ENCODE data around the gene CAMK1D.

The CAMK1D gene

DNA sequence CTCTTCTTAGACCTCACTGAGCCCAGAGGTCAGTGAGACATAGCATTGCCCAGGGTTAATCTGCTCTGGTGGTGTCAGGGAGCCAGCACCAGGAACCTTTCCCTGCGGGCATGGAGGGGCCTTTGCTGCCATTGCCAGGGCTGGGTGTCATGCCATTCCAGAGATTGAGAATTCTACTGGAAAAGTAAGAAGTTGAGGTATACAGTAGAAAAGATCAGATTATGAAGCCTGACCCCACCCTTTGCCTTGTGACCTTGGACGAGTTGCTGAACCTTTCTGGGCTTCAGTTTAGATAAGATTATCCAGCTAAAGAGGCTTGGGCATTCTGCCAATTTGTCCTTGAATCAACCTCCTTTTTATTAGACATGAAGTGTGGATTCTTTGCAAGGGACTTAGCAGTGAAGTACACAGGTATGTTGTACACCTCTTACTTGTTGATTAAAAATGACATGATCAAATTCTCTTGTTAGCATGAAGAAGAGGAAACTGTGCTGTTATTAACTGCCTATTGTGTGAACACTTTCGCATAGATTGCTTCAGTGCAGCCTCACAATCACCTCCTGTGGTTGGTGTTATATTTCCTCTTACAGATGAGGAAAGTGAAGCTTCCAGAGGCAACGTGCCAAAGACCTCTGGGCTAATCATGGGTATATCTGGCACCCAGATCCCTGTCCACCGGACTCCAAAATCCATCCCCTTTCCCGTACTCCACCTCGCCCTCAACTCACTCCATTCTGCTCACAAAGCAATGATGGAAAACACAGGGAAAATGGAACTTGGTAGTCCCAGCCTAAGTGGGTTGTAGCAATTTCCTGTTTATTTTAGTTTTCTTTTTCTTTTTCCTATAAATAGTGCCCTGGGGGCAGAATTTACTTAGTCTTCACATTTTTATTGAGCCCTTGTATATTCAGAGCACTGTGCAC lies 151.3 kb downstream of the CAMK1D start:
- no peak for DNase-seq

DNA sequence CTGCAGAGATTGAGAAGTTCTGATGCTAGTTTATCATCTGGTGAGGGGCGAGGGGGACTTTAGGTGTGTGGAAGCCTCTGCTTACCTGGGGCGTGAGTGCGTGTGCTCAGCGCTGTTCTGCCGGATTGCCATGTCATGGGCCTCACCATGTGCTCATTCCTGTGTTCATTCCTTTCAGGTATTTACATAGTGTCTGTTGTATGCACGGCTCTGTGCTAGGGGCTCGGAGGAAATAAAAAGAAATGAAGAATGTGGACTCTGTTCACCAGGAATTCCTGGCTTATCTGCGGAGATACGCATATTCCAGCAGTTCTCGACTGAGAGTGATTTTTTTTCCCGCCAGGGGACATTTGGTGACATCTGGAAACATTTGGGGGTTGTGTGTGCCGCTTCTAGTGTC lies 152.0 kb downstream of the CAMK1D start:
- DNase-seq = no peak

DNA sequence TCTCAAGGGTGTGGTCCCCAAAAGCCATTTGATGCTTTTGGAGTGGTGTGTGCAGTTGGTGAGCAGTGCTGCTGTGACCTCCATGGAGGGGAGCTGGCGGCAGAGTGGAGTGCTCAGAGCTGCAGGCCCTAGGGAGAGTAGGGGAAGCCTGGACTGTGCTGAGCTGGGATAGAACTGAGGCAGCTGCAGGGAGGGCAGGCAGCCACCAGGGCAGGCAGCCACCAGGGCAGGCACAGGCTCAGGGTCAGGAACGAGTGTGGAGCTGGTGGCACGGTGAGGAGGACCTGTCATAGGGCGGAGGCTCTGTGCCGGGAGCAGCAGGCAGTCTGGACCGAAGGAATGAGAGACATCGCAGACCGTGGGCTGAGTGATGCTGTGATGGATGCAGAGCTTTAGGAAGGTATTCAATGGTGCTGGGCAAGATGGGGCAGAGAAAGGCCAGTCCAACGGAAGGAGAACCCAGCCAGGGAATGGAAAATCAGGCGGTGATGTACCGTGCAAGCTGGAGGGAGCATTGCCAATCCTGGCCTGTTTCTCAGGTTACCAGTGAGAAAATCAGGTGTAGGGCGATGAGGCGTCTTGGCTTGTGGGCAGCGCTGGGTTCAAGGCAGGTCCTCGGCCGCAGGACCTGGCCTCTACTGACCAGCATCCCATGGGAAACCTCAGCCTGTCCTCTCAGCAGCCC lies 152.6 kb downstream of the CAMK1D start:
- no peak for DNase-seq

DNA sequence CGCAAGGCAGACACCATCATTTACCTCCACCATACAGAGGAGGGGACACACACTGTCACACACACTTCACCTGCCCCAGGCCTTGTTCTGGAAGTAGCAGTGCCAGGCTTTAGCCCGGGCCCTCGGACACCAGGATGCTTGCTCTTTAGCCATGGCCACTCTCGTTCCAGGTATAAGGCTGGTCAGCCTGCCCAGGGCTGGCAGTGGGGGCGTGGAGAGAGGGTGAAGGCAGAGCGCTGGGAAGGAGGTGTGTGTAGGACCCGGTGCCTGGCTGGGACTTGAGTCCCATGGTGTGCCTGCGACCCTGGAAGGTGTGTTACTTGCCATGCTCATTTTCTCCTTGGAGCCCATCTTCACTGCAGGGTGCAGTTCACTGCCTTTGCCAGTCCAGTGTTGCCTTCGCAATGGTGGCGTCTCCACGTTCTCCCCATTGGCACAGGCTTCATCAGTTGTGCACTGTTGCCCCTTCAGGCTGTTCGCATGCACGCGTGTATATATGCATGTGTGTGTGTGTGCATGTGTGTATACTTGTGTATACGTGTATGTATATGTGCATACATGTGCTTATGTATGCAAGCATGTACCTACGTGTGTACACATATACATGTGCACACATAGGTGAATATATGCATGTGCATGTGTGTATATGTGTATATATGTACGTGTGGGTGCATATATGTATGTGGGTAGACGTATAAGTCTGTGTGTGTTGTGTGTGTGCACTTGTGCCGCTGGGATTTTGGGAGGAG lies 153.4 kb downstream of the CAMK1D start:
- no peak for DNase-seq

DNA sequence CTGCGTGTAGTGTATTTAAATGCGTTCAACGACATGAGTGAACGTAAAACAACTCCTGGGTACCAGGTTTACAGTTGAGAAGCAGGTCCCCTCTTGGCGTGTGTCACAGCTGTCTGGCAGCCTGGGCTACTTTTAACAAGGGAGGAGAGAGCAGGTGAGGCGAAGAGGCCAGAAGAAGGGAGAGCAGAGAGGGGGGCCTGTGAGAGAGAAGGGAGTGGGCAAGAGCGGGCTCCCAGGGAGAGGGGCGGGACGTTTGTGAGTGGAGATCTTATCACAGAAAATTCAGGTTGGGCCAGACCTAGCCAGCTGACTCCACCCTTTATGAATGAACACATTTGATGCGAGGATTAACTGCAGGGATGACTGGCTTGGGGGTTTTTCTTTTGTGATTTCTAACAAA lies 154.0 kb downstream of the CAMK1D start:
- DNase-seq = no peak

DNA sequence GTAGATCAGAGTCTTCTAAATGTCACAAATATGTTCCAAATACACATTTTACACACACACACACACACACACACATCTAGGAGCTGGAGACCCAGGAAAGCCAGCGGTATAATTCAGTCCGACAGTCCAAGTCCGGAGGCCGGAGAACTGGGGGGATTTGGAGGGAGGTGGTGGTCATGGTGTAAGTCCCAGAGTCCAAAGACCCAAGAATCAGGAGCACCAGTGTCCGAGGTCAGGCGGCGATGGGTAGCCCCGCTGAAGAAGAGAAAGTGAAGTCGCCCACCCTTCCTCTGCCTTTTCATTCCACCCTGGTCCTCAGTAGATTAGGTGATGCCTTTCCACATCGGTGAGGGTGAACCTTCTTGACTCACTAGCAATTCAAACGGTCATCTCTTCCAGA lies 154.8 kb downstream of the CAMK1D start:
- DNase-seq = no peak

DNA sequence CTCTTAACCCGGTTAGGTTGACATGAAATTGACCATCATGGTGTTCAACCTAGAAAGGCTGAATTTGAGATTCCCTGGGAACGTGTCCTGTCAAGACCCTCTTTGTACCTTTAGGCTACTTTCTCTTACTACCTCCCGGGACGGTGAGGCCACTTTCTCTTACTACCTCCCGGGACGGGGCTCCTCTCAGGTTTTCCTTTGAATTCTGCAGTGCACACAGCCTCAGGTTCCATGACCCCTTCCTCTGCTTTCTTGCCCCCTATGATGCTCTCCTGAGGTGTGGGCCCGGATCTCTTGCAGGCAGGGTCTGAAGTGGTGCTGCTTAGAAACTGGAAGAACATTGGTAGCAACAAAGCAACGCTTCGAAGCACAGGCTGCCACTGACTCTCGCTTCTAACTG lies 155.3 kb downstream of the CAMK1D start:
- DNase-seq = no peak

DNA sequence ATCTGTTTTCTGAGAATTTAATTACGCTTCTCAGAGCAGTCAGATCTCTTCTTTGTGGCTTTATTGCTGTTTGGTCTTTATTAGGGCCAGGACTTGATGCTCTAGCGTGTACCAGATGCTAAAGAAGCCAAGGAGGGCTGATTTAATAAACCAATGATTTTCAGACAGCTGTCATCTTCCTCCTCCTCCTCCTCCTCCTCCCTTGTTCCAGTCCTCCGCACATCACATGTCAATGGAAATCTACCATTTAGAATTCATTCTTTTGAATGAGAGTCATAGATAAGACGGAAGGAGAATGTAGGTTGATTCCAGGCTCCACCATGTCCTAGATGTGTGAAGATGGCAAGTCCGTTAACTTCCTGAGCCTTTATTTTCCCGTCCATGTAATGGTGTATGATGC lies 156.3 kb downstream of the CAMK1D start:
- DNase-seq = no peak

DNA sequence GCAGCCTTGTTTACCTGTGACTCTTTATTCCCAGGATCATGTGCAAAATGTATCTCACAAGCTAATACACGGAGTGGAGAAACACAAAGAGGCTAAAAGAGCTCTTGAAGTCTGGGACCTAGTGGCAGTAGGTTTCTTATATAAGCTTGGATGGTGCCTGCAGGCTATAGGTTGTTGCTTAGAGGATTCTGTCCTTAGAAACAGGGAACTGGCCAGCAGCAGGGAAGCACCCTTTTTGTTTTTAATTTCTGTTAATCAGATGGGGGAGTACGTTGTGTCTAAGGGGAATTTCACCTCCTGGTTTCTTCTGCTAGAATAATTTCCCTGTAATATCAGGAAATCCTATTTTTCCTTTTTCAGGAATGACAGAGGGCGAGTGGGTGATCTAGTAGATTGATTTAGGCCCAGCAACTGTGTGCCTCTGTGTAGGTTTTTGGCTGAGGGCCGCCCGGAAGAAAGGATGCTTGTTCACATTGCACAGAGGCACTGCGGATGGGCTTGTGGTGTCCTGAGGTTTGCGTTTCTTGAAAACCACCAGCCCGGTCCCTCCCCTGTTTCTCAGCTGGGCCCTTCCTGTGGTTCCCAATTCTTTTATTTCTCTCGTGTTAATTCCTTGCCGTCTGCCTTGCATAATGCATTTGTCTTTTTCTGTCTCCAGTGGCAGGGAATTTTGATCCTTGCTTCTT lies 158.0 kb downstream of the CAMK1D start:
- DNase-seq = no peak

DNA sequence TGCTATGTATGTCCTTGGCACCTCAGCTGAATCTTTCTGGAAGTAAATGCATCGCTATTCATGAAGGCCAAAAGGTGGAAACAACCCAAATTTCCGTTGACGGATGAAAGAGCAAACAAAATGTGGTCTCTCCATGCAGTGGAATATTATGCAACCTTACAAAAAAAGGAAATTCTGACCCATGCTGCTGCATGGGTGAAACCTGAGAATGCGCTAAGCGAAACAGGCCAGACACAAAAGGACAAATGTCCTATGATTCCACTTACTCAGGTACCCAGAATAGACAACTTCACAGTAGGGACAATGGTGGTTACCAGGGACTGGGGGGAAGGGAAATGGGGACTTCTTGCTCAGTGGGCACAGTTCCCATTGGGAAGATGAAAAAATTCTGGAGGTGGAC lies 158.8 kb downstream of the CAMK1D start:
- no peak for DNase-seq

DNA sequence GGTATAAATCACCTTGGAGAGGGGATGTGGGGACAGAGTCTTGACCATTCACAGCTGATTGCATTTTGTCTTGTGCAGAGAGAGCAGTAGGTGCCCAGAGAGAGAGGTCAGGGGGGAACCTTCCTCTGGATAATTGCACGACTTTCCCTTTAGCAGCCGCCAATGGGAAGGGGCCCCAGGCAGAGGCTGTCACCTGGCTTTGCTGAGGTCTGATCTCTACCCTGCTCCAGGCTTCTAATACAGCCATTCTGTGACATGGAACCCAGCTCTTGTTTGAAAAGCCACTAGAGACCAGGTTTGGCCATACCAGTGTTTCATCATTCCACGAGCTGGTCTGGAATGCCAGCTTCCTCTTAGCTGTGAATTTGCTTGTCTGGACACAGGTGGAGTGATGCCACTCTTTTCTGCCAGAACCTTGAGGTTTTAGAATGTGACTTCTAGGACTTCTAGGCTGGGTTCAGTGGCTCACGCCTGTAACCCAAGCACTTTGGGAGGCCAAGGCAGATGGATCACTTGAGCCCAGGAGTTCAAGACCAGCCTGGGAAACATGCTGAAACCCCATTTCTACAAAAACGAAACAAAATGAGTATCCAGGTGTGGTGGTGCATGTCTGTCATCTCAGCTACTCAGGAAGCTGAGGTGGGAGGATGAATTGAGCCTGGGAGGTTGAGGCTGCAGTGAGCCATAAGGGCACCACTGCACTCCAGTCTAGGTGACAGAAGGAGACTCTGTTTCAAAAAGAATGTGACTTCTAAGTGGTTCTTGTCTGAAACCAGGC lies 159.9 kb downstream of the CAMK1D start:
- DNase-seq = no peak

DNA sequence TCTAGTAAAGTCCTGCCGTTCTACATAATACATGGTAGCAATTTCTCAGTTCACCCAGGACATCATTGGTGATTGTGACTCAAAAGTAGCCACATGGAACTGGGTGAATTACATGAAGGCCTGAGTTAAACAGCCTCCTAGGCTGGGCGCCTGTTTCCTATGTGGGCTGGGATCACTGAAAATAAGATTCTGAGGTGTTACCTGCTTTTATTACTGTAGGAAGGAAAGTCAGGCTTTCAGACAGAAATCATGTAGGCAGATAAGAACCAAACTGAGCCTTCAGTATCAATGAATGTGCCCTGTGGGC lies 160.4 kb downstream of the CAMK1D start:
- no peak for DNase-seq

DNA sequence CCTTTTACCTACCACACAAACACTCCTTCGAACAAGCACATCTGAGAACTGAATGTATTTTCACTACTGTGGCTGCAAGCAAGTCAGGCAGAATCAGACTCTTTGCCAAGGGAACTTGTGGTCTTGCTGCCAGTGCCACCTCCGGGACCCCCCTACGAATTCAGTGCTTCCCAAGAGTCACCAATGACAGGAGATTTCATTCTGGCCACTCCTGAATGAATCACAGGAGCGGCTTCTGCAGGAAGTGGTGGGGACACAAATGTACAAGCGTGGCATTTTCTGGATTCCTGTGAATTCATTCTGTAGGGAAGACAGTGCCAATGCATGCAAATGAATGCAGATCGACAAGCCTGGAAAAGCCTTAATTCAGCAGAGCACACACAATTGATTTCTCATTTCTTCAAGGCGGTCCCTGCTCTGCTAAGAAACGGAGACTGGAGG lies 161.2 kb downstream of the CAMK1D start:
- DNase-seq = no peak

DNA sequence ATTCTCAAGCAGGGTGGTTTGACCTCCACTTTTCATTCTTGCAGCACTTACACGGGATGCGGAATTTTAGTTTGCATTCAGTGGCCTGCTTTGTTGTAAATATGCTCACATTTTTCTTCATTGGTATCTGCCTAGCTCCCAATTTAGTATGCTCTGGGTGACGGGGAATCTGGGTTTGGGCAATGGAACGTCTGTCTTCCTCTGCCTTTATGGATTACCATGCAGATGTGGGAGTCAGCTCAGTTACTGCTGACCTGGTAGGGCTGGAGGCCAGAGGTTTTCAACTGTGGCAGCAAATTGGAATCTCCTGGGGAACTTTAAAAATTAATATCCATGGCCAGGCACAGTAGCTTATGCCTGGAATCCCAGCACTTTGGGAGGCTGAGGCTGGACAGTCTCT lies 161.6 kb downstream of the CAMK1D start:
- no peak for DNase-seq

DNA sequence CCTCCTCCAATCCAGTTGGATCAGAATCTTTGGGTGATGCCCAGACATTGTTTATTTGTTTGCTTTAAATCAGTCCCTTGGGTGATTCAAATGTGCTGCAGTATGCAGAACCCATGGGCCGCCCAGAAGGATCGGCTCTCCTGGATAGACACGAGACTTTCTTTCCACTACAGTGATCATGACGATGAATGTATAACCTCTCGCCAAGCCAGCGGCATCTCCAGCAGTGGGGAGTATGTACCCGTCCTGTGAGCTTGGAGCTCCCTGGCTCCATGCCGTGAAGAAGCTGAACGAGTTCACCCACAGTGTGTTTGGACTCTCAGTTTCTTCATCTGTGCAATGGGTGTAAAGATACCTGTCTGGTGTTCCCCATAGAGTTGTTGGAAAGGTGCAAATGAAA lies 162.3 kb downstream of the CAMK1D start:
- DNase-seq = no peak

DNA sequence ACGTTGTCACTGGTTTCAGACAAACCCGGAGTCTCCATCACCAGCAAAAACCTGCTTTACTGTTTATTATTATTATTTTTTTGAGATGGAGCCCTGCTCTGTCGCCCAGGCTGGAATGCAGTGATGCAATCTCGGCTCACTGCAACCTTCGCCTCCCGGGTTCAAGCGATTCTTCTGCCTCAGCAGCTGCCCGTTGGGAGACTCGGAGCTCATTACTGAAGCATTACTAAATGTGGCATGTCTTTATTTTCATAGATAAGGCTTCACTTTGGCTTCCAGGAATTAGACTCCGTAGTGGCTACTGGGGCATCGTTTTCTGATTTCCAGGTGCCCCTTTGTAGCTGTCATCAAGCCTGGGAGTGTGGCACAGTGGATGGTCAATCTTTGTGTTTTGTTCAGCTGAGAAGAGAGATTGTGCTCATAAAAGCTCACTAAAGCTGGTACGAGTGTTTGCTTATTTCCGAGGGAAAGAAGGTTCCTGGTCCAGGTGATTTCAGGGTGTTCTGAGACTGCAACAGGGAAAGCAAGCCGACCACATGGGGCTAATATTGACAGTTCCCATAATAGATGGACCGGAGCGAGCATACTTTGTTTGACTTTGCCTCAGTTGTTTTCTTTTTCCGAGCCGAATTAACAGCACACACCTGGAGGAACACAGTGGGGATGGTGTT lies 163.1 kb downstream of the CAMK1D start:
- no peak for DNase-seq

DNA sequence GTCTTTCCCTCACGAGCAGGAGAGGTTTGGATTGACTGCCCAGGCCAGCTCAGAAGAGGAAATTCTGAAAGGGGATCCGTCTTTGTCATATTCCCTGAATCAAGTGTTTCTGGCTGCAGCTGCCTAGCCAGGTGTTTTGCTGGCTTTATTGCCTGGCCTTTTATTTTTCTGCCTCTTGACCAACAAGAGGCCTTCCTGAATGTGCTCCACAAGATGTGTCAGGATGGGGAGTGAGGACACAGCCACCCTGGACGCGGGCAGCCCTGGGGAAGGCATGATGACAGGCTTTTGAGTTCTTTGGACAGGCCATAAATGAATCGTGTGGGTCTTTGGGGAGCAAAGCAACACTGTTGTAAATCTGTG lies 163.6 kb downstream of the CAMK1D start:
- DNase-seq = no peak

DNA sequence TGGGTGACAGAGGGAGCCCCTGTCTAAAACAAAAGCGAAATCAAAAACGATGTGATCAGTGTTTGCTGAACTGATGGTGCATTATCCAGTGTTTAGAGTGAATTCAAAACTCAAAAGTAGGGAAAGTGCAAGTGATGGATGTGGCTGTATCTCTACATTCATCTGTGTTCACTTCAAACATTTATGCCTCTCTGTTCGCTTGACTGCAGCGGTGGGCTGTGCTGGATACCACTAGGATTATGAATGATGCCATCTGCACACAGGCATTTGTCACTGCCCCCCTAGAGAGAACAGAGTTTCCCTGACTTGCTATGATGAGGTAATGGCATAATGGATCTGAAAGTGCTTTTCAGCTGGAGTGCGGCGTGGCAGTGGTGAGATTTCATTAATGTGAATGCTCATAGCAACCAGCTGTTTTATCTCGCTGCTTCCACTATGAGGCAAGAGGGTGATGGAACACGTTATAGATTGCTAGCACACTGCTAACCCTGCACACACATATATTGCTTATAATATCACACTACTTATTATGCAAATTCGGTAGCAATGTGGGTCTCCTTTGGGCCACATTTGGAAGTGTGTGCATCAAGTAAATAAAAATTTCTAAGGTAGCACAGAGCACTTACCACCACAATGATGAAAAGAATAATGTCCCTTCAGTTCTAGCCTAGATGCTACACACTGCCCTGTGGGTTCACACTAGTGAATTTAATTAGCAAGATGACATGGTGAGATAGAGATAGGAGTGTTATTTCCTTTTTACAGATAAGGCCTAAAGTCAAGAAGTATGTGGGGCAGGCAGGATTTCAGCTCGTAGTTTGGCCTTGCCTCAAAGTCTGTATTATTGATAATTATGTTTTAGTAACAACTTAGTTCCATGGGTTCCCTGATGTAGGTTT lies 164.7 kb downstream of the CAMK1D start:
- no peak for DNase-seq

DNA sequence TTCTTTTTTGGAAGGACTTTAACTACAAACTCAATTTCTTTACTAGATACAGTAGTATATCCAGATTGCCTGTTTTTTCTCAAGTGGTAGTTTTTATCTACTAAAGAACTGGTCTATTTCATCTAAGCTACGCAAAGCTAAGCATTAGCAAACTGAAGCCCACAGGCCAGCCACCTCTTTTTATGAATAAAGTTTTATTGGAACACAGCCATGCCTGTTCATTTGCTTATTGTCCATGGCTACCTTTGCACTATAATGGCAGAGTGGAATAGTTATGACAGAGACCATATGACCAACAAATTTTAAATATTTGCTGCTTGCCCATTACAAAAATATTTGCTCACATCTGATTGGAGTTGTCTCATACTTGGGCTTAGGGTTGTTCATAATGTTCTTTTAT lies 168.7 kb downstream of the CAMK1D start:
- no peak for DNase-seq

DNA sequence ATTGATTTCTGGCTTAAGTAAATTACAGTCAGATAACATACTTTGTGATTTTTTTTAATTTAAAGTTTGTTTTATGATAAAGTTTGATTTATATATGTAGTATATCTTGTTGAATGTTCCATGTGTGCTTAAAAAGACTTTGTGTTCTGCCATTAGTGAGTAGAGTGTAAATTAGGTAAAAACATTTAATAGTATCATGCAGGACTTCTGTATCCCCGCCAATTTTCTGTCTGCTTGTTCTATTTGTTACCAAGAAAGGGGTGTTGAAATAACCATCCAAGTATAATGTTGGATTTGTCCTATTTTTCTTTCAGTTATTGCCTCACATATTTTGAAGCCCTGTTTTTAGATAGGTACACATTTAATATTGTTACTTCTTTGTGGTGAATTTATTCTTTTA lies 172.1 kb downstream of the CAMK1D start:
- DNase-seq = no peak

DNA sequence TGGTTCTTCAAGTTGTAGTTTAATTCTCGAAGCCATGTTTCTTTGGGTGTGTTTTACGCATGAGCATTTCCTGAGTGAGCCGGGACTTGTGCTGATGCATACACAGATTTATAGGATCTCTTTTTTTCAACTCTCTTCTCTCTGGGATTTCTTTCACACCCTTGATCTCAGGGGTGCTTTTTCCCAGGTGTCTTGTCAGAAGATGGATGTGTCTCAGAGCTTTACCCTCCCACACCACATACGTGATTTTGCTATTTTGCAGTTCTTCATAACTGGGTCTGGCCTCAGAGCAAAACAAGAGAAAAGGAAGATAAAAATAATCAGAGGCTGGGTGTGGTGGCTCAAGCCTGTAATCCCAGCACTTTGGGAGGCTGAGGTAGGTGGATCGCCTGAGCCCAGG lies 177.0 kb downstream of the CAMK1D start:
- no peak for DNase-seq
